GF-D8 (cell line): ENCODE results near the gene CAPN13.
"Not testable (repeated sequence)": the region's sequence is repeated elsewhere in the genome, so short reads cannot be mapped to it uniquely, and the experiment has no call there.

ENCODE experiments used
- DNase-seq: peaks from one replicate; lab custom pipeline; 2025; lab: John Stamatoyannopoulos, UW

Gene CAPN13

DNA sequence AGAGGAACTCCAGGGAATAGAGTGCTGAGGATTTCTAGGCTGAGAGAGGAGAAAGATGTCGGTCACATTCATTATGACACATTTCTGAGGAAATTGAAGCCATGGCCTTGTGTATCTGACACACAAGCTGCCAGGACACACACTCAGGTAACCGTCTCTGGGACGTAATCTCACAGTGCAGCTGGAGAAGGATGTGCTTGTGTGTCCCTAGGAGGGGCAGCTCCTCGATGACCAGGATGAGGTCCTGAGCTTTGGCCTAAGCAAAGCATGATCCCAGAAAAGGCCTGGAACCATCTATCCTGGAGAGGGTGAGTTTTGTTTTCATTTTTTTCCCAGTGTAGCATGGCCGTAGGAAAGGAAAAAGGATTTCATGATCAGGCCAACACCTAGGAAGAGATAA is 102.2 kb downstream of the CAPN13 start:
- no peak for DNase-seq

DNA sequence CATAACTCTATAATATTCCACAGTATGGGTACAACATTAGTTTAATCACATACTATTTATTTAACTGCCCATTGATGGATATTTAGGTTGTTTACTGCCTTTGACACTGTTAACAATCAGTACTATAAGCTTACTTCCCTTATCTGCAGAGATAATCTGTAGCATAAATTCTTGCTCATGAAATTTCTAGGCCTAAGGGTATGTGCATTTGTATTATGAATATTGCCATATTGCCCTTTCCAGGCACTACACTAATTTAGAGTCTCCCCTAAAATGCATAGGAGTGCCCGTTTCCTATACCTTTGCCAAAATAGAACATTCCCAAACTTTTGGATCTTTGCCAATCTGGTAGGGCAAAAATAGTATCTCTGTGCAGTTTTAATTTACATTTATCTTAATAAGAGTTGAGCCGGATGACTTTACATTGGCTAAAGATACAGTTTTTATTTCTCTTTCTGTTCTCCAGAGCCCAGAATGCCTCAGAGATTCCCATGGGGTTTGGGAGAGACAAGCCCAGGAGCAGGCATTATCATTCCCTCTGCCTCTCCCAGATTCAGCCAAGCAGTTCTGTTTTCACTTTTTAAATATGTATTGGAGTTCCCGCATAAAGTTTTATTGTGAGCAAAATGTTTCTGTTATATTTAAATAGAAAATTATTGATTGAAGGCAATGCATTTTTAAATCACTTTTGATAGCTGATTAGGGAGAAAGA is 102.8 kb downstream of the CAPN13 start:
- no peak for DNase-seq

DNA sequence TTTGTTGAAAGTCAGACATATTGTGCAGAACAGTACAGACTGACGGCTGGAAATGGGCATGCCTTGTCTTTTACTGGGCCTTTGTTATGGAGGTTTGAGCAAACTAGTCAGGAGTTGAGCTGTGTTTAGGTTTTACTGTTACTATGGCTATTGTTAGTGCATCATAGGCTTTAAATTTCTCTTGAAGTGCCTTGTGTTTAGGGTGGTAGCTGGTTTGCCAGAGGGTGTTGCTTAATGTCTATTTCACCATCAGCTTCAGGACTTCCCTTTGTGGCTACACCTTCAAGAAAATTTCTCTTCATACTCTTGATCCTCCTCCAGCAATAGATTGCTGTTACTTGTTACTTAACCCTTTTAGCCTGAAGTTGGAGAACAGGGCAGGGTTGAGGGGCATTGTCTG is 104.6 kb downstream of the CAPN13 start:
- peak; percentile 84 for DNase-seq

DNA sequence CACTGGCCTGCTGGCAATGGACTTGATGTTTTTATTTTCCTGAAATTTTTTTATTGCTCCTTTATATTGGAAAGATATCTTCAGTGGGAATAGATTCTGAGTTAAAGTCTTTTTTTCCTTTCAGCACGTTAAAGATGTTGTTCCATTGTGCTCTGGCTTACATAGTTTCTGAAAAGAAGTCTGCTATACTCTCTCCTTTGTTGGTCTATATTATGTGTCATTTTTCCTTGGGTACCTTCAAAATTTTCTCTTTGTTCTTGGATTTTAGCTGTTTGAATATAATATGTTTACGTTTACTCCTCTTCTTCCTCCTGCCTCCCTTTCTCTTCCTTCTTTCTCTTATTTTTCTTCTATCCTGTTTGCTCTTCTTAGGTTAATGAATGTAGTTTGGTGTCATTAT is 105.5 kb downstream of the CAPN13 start:
- DNase-seq = no peak

DNA sequence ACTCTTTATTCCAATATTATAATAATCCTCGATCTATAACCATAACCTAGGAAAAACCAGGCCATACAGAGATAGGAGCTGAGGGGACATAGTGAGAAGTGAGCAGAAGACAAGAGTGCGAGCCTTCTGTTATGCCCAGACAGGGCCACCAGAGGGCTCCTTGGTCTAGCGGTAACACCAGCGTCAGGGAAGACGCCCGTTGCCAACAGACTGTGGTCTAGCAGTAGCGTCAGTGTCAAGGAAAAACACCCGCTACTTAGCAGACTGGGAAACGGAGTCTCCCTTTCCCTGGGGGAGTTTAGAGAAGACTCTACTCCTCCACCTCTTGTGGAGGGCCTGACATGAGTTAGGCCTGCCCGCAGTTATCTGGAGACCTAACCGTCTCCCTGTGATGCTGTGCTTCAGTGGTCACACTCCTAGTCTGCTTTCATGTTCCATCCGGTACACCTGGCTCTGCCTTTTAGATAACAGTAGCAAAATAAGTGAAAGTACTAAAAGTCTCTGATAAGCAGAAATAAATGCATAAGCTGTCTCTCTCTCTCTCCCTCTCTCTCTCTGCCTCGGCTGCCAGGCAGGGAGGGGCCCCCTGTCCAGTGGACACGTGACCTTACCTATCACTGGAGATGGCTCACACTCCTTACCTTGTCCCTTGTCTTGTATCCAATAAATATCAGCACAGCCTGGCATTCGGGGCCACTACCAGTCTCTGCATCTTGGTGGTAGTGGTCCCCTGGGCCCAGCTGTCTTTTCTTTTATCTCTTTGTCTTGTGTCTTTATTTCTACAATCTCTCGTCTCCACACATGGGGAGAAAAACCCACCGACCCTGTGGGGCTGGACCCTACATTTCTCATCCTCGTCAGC is 109.8 kb downstream of the CAPN13 start:
- DNase-seq = not testable (repeated sequence)

DNA sequence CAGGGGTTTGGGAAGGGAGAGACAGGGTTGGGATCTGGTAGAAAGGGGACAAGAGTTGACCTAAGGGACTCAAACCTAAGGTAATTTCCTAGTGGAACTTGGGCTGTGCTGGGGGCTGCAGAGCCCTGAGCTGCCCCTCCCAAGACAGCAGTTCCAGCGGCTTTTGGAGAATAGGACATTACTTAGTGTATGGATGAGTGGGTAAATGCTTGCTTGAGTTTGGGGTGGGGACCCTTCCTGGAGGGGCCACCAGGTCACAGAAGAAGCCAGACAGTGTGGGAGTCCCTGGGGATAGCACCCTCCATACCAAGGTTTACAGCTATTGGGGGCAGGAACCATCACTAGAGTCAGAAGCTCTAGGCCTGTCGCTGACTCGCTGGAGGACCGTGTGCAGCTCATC is 111.5 kb downstream of the CAPN13 start:
- no peak for DNase-seq

DNA sequence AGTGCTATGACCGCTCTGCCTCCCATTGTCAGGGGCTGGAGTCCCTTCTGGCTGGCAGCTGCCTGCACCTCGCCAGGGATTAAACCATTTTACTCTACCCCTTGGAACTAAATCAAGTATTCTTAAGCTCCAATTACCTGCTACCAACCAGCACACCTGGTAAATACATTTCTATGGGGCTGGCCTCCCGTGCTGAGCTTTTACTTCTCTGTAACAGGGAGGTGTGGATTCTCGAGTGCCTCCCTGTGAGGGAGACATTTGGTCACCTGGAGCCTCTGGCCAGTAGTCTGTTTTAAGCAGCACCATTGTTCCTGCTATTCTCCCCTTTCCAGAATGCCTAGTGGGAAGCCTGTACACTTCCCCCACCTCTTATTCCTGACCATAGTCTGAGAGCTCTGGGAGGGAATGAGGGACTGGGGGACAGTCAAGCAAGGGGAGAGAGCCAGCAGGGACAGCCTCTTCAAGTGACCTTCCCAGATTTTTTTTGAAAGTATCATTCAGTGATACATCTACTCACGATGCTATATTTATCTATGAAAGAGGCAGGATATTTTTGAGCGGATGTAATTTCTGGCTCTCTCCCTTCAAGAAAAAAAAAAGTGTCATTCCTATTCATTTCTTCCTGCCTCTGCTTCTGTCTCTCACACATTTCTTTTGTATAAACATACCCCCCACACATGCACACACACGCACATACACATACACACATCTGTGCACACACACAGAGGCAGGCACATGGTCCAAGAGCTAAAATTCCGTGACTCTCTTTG is 112.8 kb downstream of the CAPN13 start:
- DNase-seq = no peak

DNA sequence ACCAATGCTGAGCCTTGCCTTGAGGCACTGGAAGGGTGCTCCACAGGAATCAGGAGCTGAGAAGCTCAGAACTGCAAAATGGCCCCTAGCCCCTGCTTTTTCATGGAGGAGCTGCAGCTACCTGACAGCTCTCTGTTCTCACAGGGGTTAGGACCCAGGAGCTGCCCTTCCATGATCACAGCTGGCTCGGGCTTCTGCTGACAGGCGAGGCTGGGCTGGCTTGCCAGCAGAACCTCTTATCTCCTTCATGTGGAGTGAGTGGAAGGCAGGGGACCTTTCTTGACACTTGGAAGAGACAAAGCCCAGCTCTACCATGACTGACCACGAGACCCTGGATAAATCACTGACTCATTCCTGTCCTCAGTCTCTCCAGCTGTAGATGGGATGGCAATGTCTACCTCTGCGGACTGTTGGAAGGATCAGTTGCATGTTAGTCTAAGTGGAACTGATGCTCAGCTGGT is 113.4 kb downstream of the CAPN13 start:
- no peak for DNase-seq

DNA sequence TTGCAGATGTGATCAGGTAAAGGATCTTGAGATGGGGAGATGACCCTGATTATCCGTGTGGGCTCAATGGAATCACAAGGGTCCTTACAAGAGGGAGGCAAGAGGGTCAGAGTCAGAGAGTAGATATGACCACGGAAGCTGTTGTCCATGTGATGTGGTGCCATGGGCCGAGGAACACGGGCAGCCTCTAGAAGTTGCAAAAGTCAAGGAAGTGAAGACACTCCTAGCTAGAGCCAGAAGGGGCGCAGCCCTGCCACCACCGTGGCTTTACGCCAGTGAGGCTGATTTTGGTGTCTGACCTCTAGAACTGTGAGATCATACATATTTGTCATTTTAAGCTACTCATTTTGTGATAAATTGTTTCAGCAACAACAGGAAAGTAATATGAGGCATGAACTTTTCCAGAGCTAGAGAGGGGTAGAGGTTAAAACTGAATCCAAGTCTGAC is 114.4 kb downstream of the CAPN13 start:
- no peak for DNase-seq

DNA sequence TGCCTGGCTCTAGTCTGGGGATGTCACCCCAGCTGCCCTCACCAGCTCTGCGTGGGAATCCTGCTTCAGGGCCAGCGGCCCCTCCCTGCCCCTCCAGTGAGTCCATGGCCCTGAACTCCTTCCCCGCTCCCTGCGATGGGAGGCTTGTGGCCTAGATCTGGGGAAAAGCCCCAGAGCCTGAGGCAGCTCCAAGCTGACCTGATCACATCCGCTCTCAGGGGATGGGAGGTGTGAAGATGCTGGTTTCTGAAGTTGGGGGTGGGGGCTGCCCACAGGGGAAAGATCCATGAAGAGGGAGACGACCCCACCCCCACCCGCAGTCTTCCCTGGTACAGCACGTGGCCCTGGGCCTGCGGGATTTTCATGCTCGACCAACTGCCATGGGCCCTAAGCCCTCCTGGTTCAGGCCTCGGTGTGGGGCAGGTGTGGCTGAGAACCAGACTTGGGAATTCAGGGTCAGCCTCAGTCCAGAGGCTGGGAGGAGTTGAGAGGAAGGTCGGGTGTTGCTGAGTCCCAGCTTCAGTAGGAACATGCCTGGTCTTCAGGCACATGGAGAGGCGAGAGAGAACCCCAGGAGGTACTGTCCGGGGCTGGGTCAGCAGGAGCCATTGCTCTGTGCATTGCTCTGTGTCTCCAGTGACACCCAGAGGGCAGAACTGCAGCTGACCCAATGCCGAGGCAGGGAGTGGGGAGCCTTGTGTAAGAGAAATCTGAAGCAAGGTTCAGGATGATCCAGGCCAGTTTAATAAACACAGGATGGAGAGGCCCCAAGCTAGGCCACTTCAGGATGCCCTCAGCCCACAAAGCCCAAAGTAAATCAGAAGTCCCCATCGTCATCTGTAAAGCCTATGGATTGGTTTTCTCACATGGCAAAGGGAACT is 115.1 kb downstream of the CAPN13 start:
- no peak for DNase-seq

DNA sequence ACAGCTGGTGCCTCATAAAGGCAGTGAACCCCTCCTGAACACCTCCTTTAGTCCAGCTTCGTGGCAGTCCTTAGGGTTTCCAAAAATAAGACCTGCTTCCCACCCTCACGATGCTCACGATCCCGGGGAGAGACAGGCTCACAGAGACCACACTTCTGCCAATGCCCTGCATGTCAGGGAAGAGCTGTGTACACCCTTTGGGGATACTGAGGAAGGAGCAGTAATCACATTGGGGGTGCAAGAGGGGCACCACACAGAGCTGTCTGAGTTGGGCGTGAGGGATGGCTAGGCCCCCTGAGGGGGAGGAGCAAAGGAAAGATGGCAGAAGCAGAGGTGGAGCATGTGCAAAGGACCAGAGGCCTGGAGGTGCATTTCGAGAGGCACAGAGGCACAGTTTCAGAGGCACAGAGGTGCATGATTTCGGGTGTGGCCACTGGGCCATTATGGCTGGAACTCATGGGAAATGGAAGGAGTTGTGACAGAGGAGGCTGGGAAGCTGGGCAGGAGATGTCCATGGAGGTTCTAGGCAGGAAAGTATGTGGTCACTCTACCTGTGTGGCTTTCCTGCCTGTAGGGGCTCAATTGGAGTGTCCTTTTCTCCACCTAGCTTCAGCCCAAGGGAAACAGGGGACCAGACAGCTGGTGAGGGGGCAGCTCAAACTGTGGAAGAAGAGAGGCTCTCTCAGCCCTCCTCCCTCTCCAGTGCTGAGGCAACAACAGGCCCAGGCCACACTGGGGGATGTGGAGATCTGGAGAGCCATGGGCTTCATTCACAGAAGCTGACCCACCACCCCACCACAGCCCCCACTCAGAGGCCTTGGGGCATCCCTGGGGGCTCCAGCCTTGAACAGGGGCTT is 115.9 kb downstream of the CAPN13 start:
- no peak for DNase-seq

DNA sequence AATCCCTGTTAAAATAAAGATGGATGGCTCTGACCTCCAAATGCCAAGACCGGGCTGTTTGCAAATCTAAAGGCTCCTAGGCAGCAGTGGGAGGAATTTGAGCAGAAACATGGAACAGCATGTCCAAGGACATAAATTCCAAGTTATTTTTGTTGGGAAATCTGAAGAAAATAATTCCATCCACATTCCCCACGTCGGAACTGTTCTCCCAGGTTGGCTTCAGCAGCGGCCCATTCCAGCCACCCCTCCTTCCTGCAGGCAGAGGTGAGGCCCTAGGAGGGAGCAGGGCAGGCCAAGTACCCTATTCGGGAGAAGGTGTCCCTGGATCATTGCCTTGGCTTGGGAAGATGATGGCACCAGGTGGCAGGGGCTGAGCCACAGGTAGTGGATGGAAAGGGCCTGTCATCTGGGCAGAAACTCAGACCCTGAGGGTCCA is 117.1 kb downstream of the CAPN13 start:
- DNase-seq = no peak

DNA sequence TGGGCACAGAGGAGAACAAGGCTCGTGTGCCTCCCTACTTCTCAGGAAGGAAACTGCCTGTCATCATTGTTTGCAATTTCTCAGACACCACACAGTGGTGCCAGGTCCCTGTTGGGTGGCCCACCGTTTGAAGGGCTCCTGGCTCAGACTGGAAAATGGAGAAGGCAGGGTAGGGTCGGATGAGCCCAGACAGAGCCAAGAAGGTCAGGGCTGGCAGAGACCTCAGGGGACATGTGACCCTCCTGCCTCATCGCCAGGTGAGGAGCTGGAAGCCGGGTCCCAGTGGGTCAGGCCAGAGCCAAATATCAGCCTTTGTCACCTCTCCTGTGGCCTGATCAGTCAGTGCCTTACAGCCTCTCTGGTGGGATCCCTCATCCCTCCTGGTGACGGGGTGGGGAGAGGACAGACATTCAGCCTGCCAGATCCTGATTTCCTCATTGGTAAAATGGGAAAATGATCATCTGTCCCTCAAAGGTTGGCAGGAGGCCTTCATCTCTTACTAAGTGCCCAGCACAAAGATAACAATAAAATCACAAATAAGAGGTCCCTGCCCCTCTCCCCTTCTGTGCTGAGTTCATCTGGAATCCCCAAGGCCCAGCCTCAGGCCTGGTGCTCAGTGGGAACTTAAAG is 117.6 kb downstream of the CAPN13 start:
- no peak for DNase-seq

DNA sequence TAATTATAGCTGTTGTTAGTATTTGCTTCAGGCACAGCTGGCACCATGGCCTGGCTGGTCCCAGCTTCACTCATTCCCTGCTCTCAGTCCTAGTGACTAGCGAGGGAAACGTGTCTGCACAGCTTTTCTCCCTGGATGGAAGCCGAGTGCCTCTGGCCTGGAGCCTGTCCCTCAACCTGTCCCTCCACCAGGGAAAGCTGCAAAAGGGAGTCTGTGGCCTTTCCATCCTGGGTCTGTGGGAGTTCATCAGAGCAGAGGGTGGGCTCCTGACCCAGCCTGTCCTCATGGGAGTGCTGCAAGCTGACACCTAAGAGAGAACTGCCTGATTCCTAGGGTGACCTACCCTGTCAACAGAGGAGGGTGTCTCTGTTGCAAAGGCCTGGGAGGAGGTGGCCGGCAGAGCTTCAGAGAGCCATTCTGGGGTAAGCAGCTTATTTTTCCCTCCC is 118.3 kb downstream of the CAPN13 start:
- DNase-seq = no peak

DNA sequence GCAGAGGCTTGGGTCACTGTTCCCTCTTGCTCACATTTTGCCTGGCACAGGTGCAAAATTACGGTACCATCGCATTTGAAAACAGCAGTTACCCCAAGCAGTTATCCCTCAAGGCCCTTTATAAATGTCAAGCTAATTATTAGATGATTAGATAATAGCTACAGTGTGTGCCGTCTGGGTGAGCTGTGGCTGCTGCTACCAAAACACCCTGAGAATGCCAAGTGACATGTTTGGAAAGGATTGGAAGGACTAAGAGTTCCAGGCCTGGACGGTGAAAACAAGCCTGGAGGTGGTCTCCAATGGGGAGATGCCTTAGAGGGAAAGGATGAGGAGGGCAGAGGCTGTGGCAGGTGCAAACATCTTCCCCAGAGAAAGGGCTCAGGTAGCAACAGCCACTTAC is 120.6 kb downstream of the CAPN13 start:
- no peak for DNase-seq

DNA sequence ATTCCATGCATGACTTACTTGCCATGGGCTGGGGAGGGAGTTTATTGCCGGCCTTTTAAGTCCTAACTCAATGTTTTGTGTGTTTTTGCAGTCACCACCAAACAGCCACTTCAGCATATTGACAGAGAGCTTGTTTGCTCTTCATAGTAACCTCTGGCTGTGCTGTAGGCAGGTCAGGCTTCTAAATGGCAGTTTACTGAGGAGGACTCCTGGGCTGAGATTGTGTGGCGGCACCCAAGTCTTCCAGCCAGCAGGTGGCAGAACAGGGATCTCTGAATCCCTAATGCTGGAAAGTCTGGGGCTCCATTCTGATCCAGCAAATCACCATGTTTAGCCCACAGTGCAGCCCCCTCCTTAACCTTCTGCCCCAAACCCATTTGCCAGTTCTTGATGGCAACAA is 121.2 kb downstream of the CAPN13 start:
- no peak for DNase-seq

DNA sequence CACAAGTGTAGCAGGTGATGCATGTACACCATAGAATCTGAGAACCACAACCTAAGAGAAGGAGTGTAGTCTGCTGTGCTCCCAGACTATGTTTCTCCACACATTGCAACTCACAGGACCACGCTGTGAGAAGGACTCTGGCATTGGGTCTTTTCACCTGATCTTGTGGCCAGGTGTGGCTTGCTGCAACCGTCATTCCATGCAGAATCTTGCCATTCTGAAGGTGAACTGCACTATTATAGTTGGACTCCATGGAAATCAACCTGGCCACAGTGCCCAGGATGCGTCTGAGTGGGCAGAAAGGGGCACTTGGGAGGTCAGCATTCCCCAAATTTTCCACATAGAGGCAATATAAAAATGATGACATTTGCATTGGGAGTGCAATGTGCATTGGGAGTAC is 122.2 kb downstream of the CAPN13 start:
- DNase-seq = no peak

DNA sequence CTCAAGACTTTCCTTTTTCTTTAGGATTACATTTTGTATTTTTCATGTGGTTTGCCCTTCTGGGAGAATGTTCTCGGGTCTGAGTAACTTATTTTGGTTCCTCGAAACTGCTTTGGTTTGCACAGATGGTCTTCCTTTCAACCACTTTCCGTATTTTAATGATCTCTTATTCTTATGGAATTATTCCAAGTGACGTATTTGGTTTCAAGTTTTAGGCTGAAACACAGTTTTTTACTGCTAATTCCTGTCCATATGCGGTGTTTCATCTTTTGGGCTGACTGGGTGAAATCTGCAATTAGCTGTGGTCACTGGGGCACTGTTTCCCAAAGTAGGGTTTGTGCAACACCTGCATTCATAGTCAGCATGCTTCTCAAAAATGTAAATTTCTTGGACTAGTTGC is 122.7 kb downstream of the CAPN13 start:
- no peak for DNase-seq

DNA sequence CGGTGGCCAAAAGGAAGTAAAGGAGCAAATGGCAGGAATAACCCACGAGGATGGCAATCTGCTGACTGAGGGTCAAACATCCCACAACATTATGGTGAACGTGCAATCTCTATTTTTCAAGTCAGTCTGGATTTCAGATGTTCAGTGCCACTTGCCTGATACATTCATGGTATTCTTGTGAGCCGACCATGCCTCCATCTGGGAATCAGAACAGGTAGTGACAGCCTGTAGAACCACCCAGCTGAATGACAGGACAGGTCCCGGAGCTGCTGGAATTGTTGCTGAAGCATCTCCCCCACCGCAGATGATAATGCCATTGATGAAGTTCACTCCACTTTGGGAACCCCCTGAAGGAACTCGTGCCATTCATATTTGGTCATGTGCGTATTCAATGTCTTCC is 123.2 kb downstream of the CAPN13 start:
- DNase-seq = no peak
